A673 (cell line): ENCODE data around the gene IPCEF1. TPM values are rescaled to one million over a fixed set of nuclear protein-coding genes. Genes with fewer than 3 reads are reported as not detected.
A peak's percentile ranks its signal among the peaks of the same experiment; 100 is the strongest.
"Not testable (repeated sequence)": the region's sequence is repeated elsewhere in the genome, so short reads cannot be mapped to it uniquely, and the experiment has no call there.

Experiments
- BruUV-seq: library from RNA; stranded (reverse); fragments of 400-500 nt; replicated peaks from 2 replicates; lab custom pipeline; 2021; lab: Mats Ljungman, UMichigan
- CTCF ChIA-PET: fragments of 300-600 bp; sonication (Branson Sonifier 250); formaldehyde crosslinking; loops from one replicate; lab custom pipeline; 2022; ENCODE audit warnings: antibody characterized with exemption; lab: Charles Lee
- POLR2A ChIA-PET: fragments of 300-600 bp; sonication (Branson Sonifier 250); formaldehyde crosslinking; loops from one replicate; lab custom pipeline; 2022; ENCODE audit warnings: antibody characterized with exemption; ENCODE audit not compliant: low non-redundant PET; lab: Charles Lee
- DNase-seq: peaks from one replicate; pipeline ENCODE4 v3.0.0-alpha.2; 2015; ENCODE audit warnings: low spot score
- H3K27ac ChIP-seq: fragments of 200-600 bp; sonication (generic); 2 replicates; pipeline ENCODE4 v1.5.1; 2016; ENCODE audit warnings: mixed run types, low read depth, mild to moderate bottlenecking, mixed read lengths, antibody characterized with exemption, low read length; ENCODE audit not compliant: poor library complexity, severe bottlenecking
- H3K27me3 ChIP-seq: fragments of 200-600 bp; sonication (generic); replicated peaks from 2 replicates; pipeline ENCODE4 v1.6.1; 2017; ENCODE audit warnings: mixed run types, low read depth, mild to moderate bottlenecking, mixed read lengths, antibody characterized with exemption, low read length; ENCODE audit not compliant: insufficient read depth, poor library complexity
- H3K36me3 ChIP-seq: fragments of 200-600 bp; sonication (generic); 2 replicates; pipeline ENCODE4 v1.6.1; 2016; ENCODE audit warnings: mixed run types, mild to moderate bottlenecking, mixed read lengths, antibody characterized with exemption, low read length; ENCODE audit not compliant: insufficient read depth, poor library complexity, severe bottlenecking
- H3K4me1 ChIP-seq: fragments of 200-600 bp; sonication (generic); 2 replicates; pipeline ENCODE4 v1.6.1; 2017; ENCODE audit warnings: mixed run types, mild to moderate bottlenecking, mixed read lengths, antibody characterized with exemption, low read length; ENCODE audit not compliant: insufficient read depth, poor library complexity, severe bottlenecking
- H3K4me3 ChIP-seq: fragments of 200-600 bp; sonication (generic); 2 replicates; pipeline ENCODE4 v1.5.1; 2016; ENCODE audit warnings: low read depth, mixed run types, mild to moderate bottlenecking, mixed read lengths, low read length; ENCODE audit not compliant: poor library complexity, severe bottlenecking
- H3K9me3 ChIP-seq: fragments of 200-600 bp; sonication (generic); 2 replicates; pipeline ENCODE4 v1.6.1; 2016; ENCODE audit warnings: mixed run types, low read depth, mild to moderate bottlenecking, mixed read lengths, antibody characterized with exemption, low read length; ENCODE audit not compliant: poor library complexity, severe bottlenecking
- CTCF ChIP-seq: fragments of 300-800, 200-600 bp; sonication (generic); conservative IDR thresholded peaks from 2 replicates; pipeline ENCODE4 v1.5.1; 2017; ENCODE audit warnings: low read depth, mild to moderate bottlenecking, antibody characterized with exemption, low read length, moderate library complexity, mixed read lengths
- EZH2 ChIP-seq: fragments of 200-600 bp; sonication (generic); IDR thresholded peaks from 2 replicates; pipeline ENCODE4 v1.6.1; 2017; ENCODE audit warnings: borderline replicate concordance, low read depth, mild to moderate bottlenecking, mixed read lengths, antibody characterized with exemption, low read length; ENCODE audit not compliant: poor library complexity, severe bottlenecking
- intact Hi-C: fragments of 100-400 bp; cut with micrococcal nuclease; formaldehyde crosslinking; loops from one replicate; pipeline ENCODE4 v1.10.0; 2022; ENCODE audit not compliant: unreplicated experiment
- total RNA-seq: library from RNA; stranded (reverse); gene quantifications from 2 replicates; pipeline ENCODE4 v1.2.3, GENCODE V29; 2021

Gene IPCEF1
- total RNA-seq, 1 experiment from 2014 or later: 1.4 TPM

- POLR2A ChIA-PET: no interaction called here
- CTCF ChIA-PET: no interaction called here
- intact Hi-C loops: no loop called here
- H3K9me3 ChIP-seq: no peaks in the 10 kb centered on the region
- no peaks in the 10 kb centered on the region for H3K27me3 ChIP-seq
- peaks cover 40% of the 10 kb centered on the region for H3K4me1 ChIP-seq
- no peak overlapping the region for H3K4me3 ChIP-seq
- no peak for TF ChIP-seq EZH2
- no peak for TF ChIP-seq CTCF
- no TSS peak for BruUV-seq
- no peaks in the 10 kb centered on the region for H3K36me3 ChIP-seq
- no peak overlapping the region for H3K27ac ChIP-seq
- DNase-seq: peak; percentile 47
Observed at GRCh38 chr6:154243793-154244750, 112.5 kb downstream of the IPCEF1 start.

GRCh38 chr6:154242617-154243357 is 113.8 kb downstream of the IPCEF1 start:
- ChIA-PET POLR2A (no interaction called here), CTCF (no interaction called here)
- Histone ChIP-seq H3K9me3 (no peaks in the 10 kb centered on the region), H3K4me3 (no peak overlapping the region), H3K27me3 (no peaks in the 10 kb centered on the region), H3K36me3 (no peaks in the 10 kb centered on the region), H3K4me1 (peaks cover 36% of the 10 kb centered on the region), H3K27ac (no peak overlapping the region)
- no peak for TF ChIP-seq CTCF
- BruUV-seq: no TSS peak
- intact Hi-C loops: no loop called here
- no peak for DNase-seq

GRCh38 chr6:154241581-154241980 is 115.0 kb downstream of the IPCEF1 start:
- Histone ChIP-seq H3K4me1 (peaks cover 26% of the 10 kb centered on the region), H3K27ac (no peak overlapping the region), H3K27me3 (no peaks in the 10 kb centered on the region), H3K36me3 (no peaks in the 10 kb centered on the region), H3K9me3 (no peaks in the 10 kb centered on the region), H3K4me3 (no peak overlapping the region)
- POLR2A ChIA-PET: no interaction called here
- CTCF ChIA-PET: no interaction called here
- no peak for DNase-seq
- TF ChIP-seq CTCF: no peak
- no peak for TF ChIP-seq EZH2
- intact Hi-C loops: no loop called here
- no TSS peak for BruUV-seq

GRCh38 chr6:154241061-154241460 is 115.5 kb downstream of the IPCEF1 start:
- POLR2A ChIA-PET: not testable (repeated sequence)

More at GRCh38 chr6:154241061-154241460, 115.5 kb downstream of the IPCEF1 start:
- H3K27ac ChIP-seq, H3K4me3 ChIP-seq, DNase-seq, H3K36me3 ChIP-seq, H3K9me3 ChIP-seq, H3K27me3 ChIP-seq, CTCF ChIA-PET, intact Hi-C loops, BruUV-seq: not testable (repeated sequence)
- peaks cover 21% of the 10 kb centered on the region for H3K4me1 ChIP-seq
